ENCODE measurements around the gene MAP3K14. TPM values are rescaled to one million over a fixed set of nuclear protein-coding genes. Genes with fewer than 3 reads are reported as not detected.

Gene MAP3K14
- total RNA-seq, 1 donor from 2014 or later, result 49.5 TPM

DNA sequence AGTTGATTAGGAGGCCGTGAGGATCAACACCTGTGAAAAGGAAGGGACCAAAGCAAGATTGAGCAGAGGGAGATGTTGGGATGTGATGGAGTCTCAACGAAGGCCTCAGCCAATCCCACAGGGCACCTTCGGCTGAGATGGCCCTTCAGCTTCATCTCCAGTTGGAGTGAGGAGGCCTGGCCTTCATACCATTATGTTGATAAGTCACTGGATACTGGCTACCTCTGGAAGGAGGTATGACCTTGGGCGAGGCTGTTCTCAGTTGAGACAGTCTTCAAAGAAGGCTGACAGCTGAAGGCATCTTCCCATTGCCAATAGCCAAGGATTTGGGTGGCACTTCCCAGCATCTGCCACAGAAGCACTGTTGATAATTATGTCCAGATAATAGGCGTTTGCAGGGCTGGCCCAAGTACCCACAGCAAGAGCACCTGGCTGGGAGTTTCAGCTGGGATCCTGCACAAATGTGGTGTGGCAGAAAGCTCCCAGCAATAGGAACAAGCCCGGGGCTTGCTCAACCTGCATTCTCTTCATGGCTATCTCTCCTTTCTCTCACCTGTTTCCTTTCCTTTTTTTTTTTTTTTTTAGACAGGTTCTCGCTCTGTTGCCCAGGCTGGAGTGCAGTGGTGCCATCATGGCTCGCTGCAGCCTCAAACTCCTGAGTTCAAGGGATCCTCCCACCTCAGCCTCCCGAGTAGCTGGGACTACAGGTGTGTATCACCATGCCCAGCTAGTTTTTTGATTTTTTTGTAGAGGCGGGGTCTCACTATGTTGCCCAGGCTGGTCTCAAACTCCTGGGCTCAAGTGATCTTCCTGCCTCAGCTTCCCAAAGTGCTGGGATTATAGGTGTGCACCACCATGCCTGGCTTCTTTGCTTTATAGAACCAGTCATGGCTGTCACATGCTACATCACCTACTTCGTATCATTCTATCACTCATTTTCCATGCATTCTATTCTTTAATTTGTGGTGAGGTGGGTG, 18.2 kb upstream of the MAP3K14 start:
- no peak for DNase-seq (ENCODE audit: low spot score)
- peaks cover 23% of the 10 kb centered on the region for H3K4me1 Mint-ChIP-seq (ENCODE audit: low read depth)
- H3K9me3 Mint-ChIP-seq, result no peaks in the 10 kb centered on the region
- intact Hi-C loops (cut with micrococcal nuclease), result no loop called here
- H3K27me3 Mint-ChIP-seq (ENCODE audit: low read depth), result peaks cover 2% of the 10 kb centered on the region
- no peak overlapping the region for H3K27ac Mint-ChIP-seq
- H3K4me3 Mint-ChIP-seq (ENCODE audit: low read depth), result no peak overlapping the region
- no peaks in the 10 kb centered on the region for H3K36me3 Mint-ChIP-seq (ENCODE audit: low read depth)

DNA sequence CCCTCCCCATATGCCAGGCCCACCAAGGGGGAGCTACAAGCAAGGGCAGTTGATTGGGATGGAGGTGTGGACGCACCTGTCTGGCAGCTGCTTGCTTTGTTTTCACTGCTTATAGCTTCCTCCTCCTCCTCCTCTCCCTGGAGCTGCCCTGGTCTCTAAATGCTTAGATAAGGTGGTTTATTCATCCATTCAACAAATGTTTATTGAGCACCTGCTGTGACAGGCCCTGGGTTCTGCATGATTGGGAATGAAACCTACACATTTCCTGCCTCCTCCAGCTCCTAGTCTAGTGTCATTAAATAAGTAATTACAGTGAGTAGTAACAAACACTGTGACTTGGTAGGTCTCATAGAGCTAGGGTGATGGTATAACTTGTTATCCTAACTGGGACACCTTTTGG, 17.4 kb upstream of the MAP3K14 start:
- Mint-ChIP-seq H3K27me3 (ENCODE audit: low read depth) (no peaks in the 10 kb centered on the region), H3K4me3 (ENCODE audit: low read depth) (no peak overlapping the region), H3K27ac (no peak overlapping the region), H3K36me3 (ENCODE audit: low read depth) (no peaks in the 10 kb centered on the region), H3K9me3 (no peaks in the 10 kb centered on the region), H3K4me1 (ENCODE audit: low read depth) (peaks cover 26% of the 10 kb centered on the region)
- no peak for DNase-seq (ENCODE audit: low spot score)
- intact Hi-C loops (cut with micrococcal nuclease), result no loop called here

DNA sequence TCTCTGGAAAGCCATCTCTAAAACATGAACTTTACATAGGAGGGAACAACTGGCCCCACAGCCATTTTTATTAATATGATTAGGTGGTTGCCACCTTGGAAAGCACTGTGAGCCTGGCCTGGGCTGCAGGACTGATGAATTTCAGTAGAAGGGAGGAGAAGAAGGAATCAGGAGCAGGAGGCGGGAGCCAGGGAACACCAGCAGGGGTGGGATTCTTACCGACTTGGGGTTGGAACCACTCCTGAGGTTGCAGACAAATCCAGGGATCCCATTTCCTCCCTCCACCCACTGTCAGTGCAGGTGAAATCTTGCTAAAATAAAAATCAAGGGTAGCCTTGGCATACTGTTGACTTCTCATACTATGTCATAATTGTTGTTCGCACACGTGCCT, 16.9 kb upstream of the MAP3K14 start:
- Mint-ChIP-seq H3K4me3 (ENCODE audit: low read depth) (no peak overlapping the region), H3K27ac (no peak overlapping the region), H3K9me3 (no peaks in the 10 kb centered on the region), H3K4me1 (ENCODE audit: low read depth) (peaks cover 26% of the 10 kb centered on the region), H3K27me3 (ENCODE audit: low read depth) (no peaks in the 10 kb centered on the region), H3K36me3 (ENCODE audit: low read depth) (no peaks in the 10 kb centered on the region)
- no peak for DNase-seq (ENCODE audit: low spot score)
- intact Hi-C loops (cut with micrococcal nuclease), result no loop called here

DNA sequence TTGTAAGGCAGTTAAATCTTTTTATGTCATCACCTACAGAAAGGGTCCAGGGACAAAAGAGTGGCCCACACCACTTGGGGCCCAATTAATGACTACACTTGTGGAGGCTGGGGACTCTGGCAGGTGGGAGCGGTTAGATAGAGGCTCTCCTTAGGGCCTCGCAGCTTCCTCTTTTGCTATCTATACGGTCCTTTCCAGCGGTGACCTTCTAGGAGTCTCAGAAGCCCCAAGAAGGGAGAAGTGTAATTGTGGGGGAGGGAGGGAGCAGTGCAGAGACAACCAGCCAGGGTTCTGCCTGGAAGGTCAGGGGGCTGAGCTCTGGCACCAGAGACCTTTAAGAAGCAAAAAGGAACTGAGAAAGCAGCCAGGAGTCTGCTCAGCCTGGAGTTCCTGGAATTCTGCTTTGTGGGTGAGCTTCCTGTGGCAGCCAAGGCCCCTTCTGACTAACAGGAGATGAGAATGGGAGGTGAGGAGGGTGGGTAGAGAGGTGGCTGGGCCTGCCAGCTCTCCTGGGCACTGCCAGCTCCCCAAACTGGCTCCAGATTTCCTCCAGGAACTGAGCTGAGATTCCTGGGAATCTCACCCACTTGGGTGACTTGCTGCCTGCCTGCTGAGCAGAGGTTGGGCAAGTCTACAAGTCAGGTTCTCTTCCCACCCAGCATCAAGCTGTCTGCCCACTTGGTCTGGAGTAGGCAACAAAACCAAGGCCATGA, 16.3 kb upstream of the MAP3K14 start:
- intact Hi-C loops (cut with micrococcal nuclease), result no loop called here
- H3K9me3 Mint-ChIP-seq, result no peaks in the 10 kb centered on the region
- no peak overlapping the region for H3K4me3 Mint-ChIP-seq (ENCODE audit: low read depth)
- H3K27me3 Mint-ChIP-seq (ENCODE audit: low read depth), result no peaks in the 10 kb centered on the region
- peaks cover 26% of the 10 kb centered on the region for H3K4me1 Mint-ChIP-seq (ENCODE audit: low read depth)
- no peaks in the 10 kb centered on the region for H3K36me3 Mint-ChIP-seq (ENCODE audit: low read depth)
- no peak for DNase-seq (ENCODE audit: low spot score)
- peak overlapping the region; percentile 26 for H3K27ac Mint-ChIP-seq

DNA sequence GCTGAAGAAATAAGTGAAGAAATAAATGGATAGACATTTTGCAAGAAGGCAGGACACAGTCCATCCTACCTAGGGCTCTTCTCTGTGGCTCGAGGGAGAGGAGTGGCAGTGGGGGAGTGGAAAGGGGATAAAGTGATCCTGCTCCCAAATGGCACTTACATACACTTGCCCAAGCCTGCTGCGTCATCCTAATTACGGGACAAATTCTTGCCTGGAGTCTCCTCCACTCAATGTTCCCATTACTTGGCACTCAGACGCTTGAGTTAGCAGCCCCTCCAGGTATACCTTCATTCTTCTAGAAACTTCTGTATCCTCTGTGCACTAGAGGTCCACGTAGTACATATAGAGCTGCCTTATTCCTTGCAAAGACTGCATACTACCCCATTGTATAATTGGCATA, 15.7 kb upstream of the MAP3K14 start:
- Mint-ChIP-seq H3K4me3 (ENCODE audit: low read depth) (no peak overlapping the region), H3K9me3 (no peaks in the 10 kb centered on the region), H3K27ac (no peak overlapping the region), H3K4me1 (ENCODE audit: low read depth) (peaks cover 26% of the 10 kb centered on the region), H3K27me3 (ENCODE audit: low read depth) (no peaks in the 10 kb centered on the region), H3K36me3 (ENCODE audit: low read depth) (no peaks in the 10 kb centered on the region)
- intact Hi-C loops (cut with micrococcal nuclease), result no loop called here
- DNase-seq (ENCODE audit: low spot score), result no peak

DNA sequence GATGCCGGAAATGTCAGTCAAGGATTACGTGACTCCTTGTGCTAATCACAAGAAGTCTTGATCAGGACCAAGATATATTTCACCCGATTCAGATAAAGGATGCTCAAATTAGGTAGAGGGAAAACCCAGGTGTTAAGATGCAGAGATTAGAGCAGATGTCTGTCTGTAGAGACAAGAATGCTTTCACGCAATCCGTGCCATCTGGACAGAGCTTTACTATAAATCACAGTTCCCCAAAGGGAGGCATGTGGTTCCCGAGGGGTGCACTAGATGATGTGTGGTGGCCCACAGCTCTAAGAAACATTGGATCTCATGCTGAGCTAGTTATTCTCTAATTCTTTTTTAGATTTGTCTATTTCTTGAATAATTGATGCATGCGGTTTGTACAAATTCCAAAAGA, 9.8 kb upstream of the MAP3K14 start:
- H3K27me3 Mint-ChIP-seq (ENCODE audit: low read depth), result peaks cover 6% of the 10 kb centered on the region
- no peak overlapping the region for H3K4me3 Mint-ChIP-seq (ENCODE audit: low read depth)
- peaks cover 9% of the 10 kb centered on the region for H3K4me1 Mint-ChIP-seq (ENCODE audit: low read depth)
- no peaks in the 10 kb centered on the region for H3K36me3 Mint-ChIP-seq (ENCODE audit: low read depth)
- H3K27ac Mint-ChIP-seq, result no peak overlapping the region
- no peaks in the 10 kb centered on the region for H3K9me3 Mint-ChIP-seq
- intact Hi-C loops (cut with micrococcal nuclease), result no loop called here
- no peak for DNase-seq (ENCODE audit: low spot score)

DNA sequence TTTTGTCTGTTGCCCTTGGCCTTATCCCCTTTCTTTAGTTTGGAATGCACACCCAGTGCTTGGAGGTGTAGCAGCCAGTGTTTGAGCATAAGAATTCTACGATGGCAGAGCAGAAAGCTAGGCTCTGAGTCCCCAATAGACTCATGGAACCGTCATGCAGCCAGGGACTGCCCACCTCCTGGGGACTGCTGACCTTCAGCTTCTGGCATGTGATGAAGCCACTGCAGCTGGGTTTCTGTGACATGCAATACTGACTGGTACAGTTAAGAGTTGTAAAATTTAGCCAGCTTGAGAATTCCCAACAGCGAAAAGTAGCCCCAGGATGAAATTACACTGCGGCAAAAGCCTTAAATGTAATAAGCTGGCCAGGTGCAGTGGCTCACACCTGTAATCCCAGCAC, 9.0 kb upstream of the MAP3K14 start:
- Mint-ChIP-seq H3K36me3 (ENCODE audit: low read depth) (no peaks in the 10 kb centered on the region), H3K27ac (no peak overlapping the region), H3K9me3 (no peaks in the 10 kb centered on the region), H3K27me3 (ENCODE audit: low read depth) (peaks cover 6% of the 10 kb centered on the region), H3K4me3 (ENCODE audit: low read depth) (no peak overlapping the region), H3K4me1 (ENCODE audit: low read depth) (peaks cover 16% of the 10 kb centered on the region)
- DNase-seq (ENCODE audit: low spot score), result no peak
- intact Hi-C loops (cut with micrococcal nuclease), result no loop called here

DNA sequence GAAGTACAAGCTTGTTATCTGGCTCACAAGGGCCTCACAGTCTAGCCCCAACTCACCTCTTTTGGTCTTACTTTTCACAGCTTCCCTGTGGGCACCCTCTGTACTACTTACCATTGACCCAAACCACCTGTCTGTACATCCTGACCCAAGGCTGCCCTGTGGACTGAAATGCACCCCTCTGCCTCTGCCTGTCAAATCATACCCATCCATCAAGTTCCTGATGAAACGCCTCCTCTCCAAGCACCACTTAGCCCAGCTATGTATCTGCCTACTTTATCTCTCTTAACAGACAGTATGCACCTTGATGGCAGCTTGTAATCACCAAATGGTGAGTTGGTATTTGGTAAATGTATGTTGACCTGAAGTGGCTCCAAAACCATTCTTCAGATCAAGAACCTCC, 7.5 kb upstream of the MAP3K14 start:
- Mint-ChIP-seq H3K27me3 (ENCODE audit: low read depth) (peaks cover 6% of the 10 kb centered on the region), H3K27ac (no peak overlapping the region), H3K36me3 (ENCODE audit: low read depth) (no peaks in the 10 kb centered on the region), H3K9me3 (no peaks in the 10 kb centered on the region), H3K4me1 (ENCODE audit: low read depth) (peaks cover 24% of the 10 kb centered on the region), H3K4me3 (ENCODE audit: low read depth) (no peak overlapping the region)
- no peak for DNase-seq (ENCODE audit: low spot score)
- intact Hi-C loops (cut with micrococcal nuclease), result loop anchor here (5.0 kb wide), 1 partner anchor 48 kb away; no protein-coding TSS in a partner anchor

DNA sequence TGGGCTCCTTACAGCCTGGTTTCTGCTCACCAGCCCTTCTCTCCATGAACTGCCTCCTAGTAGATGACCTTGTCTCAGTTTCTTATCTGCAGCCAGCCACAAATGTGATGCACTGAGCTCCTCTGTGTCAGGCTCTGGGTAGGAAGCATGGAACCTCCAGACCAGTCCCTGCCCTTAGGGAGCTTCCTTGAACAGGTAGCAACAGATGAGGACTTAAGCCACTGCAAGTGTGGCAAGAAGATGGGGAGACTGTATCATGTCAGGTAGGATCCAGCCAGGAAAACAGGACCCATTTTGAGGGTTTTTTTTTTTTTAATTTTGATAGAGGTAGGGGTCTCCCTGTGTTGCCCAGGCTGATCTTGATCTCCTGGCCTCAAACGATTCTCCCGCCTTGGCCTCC, 5.3 kb upstream of the MAP3K14 start:
- intact Hi-C loops (cut with micrococcal nuclease), result loop anchor here (5.0 kb wide), 1 partner anchor 50 kb away; no protein-coding TSS in a partner anchor
- Mint-ChIP-seq H3K36me3 (ENCODE audit: low read depth) (no peaks in the 10 kb centered on the region), H3K4me1 (ENCODE audit: low read depth) (peaks cover 38% of the 10 kb centered on the region), H3K27me3 (ENCODE audit: low read depth) (peaks cover 6% of the 10 kb centered on the region), H3K27ac (no peak overlapping the region), H3K9me3 (no peaks in the 10 kb centered on the region), H3K4me3 (ENCODE audit: low read depth) (no peak overlapping the region)
- DNase-seq (ENCODE audit: low spot score), result no peak

DNA sequence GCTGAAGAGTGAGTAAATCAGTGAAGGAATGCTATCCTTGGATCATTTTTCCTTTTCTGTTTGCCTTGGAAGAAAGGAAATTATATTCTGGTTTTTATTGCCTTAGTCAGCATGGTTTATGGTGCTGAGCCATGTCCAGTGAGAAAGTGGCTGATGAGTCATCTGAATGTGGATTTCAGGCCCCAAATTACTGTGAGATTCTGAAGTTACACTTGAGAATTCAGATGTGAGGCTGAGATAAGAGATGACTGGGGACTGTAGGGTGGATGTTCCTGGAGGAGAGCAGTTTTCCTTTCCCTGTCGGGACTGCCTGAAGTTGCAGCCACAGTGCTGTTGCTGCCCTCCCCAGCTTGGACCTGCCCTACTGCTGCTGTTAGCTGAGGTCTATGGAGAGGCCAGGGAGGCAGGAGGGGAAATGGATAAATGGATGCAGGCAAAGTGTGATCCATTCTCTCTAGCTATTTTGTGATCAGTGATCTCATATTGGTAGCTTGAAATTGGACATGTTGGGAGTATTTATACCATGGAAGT, 4.2 kb upstream of the MAP3K14 start:
- H3K4me1 Mint-ChIP-seq (ENCODE audit: low read depth), result peaks cover 38% of the 10 kb centered on the region
- no peak overlapping the region for H3K27ac Mint-ChIP-seq
- H3K27me3 Mint-ChIP-seq (ENCODE audit: low read depth), result peaks cover 4% of the 10 kb centered on the region
- H3K9me3 Mint-ChIP-seq, result no peaks in the 10 kb centered on the region
- no peak for DNase-seq (ENCODE audit: low spot score)
- H3K4me3 Mint-ChIP-seq (ENCODE audit: low read depth), result no peak overlapping the region
- intact Hi-C loops (cut with micrococcal nuclease), result loop anchor here (1.0 to 5.0 kb wide), 3 partner anchors 9 to 51 kb away; no protein-coding TSS in a partner anchor
- peaks cover 3% of the 10 kb centered on the region for H3K36me3 Mint-ChIP-seq (ENCODE audit: low read depth)

DNA sequence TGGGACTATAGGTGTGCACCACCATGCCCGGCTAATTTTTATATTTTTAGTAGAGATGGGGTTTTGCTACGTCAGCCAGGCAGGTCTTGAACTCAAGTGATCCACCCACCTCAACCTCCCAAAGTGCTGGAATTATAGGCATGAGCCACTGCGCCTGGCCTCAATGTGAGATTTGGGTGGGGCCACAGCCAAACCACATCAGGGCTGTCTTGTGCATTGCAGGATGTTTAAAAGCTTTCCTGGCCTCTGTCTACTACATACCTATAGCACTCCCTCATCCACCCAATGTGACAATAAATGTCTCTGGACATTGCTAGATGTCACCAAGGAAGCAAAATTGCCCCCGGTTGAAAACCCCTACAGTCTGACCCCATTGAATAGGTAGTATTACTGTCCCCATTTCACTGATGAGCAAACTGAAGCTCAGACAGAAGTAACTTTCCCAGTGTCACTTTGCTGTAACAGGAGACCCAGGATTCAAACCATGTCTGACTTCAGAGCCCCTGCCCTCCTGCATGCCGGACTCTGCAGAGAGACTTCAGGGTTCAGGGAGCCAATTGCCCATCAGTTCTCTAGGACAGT, 3.6 kb upstream of the MAP3K14 start:
- Mint-ChIP-seq H3K27ac (peak overlapping the region; percentile 5), H3K4me1 (ENCODE audit: low read depth) (peaks cover 42% of the 10 kb centered on the region)
- intact Hi-C loops (cut with micrococcal nuclease), result loop anchor here (2.0 to 5.0 kb wide), 2 partner anchors 24 to 52 kb away; no protein-coding TSS in a partner anchor

DNA sequence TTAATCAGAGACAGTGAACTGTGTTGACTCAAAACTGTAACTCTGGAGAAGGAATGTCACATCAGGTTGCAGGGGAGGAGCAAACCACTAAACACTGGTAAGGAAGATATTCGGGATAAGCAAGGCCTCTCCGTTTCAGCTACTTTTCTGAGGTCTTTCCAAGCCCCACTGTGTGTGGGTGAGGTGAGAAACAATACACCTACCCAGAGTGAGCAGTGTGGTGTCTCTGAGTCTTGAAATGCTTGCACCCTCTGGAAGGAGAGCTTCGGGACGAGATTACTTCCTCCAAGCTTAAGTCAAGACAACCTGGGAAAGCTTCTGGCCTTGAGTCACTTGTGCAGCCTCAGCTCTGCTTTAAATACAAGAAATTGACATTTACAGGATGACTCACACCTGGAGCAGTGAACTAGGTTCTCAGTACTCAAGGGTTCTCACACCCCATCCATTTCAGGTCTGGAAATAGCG, 2.5 kb upstream of the MAP3K14 start:
- peaks cover 49% of the 10 kb centered on the region for H3K4me1 Mint-ChIP-seq (ENCODE audit: low read depth)
- no peak overlapping the region for H3K27ac Mint-ChIP-seq
- no peak overlapping the region for H3K4me3 Mint-ChIP-seq (ENCODE audit: low read depth)
- peaks cover 1% of the 10 kb centered on the region for H3K27me3 Mint-ChIP-seq (ENCODE audit: low read depth)
- intact Hi-C loops (cut with micrococcal nuclease), result loop anchor here (10.0 kb wide), 1 partner anchor 876 kb away; the partner anchor contains the start of gene KANSL1
- no peaks in the 10 kb centered on the region for H3K9me3 Mint-ChIP-seq
- no peak for DNase-seq (ENCODE audit: low spot score)
- peaks cover 20% of the 10 kb centered on the region for H3K36me3 Mint-ChIP-seq (ENCODE audit: low read depth)

More for the DNA sequence above, 3.6 kb upstream of the MAP3K14 start:
- no peak overlapping the region for H3K4me3 Mint-ChIP-seq (ENCODE audit: low read depth)
- peaks cover 1% of the 10 kb centered on the region for H3K27me3 Mint-ChIP-seq (ENCODE audit: low read depth)
- no peak for DNase-seq (ENCODE audit: low spot score)
- H3K36me3 Mint-ChIP-seq (ENCODE audit: low read depth), result peaks cover 8% of the 10 kb centered on the region
- H3K9me3 Mint-ChIP-seq, result no peaks in the 10 kb centered on the region

Data from activated T-helper 2 cell treated with anti-CD3 and anti-CD28 coated beads, Interferon-gamma antibody, Interleukin-2, Interleukin-4, amounts not matched to agents 10 μg/mL and 5 μg/mL and 100 μg/mL, durations not matched to agents 14 hours and 24 hours and 36 hours (primary cell).